Measurements from ENCODE around the gene NCAPD3. TPM values are rescaled to one million over a fixed set of nuclear protein-coding genes. Genes with fewer than 3 reads are reported as not detected.
"Not testable (repeated sequence)": the region's sequence is repeated elsewhere in the genome, so short reads cannot be mapped to it uniquely, and the experiment has no call there.

NCAPD3 gene
- polyA plus RNA-seq, 1 donor = 38.0 TPM

- no peak for DNase-seq
These were observed 84.4 kb downstream of the NCAPD3 start for GRCh38 chr11:134139303-134139872.

- no peak for DNase-seq
These were observed 85.4 kb downstream of the NCAPD3 start for GRCh38 chr11:134138376-134138775.

- DNase-seq = no peak
These were observed 89.6 kb downstream of the NCAPD3 start for GRCh38 chr11:134134167-134134566.

DNA sequence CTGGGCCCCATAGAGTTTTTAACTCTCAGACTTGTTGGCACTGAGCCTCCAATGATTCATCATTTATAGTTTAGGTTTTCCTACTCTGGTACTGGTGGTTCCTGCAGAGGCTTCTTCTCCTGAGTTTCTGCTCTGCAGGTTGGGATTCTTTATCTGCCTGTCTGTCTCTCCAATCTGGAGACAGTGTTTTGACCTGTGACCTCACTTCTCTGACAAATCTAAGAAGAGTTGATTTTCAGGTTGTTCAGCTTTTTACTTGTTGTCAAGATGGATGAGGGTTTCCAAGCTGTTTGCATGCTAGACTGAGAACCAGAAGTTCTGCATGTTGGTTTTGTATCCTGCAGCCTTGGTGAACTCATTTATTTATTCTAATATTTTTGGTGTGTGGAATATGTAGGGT is 91.0 kb downstream of the NCAPD3 start:
- no peak for DNase-seq

DNA sequence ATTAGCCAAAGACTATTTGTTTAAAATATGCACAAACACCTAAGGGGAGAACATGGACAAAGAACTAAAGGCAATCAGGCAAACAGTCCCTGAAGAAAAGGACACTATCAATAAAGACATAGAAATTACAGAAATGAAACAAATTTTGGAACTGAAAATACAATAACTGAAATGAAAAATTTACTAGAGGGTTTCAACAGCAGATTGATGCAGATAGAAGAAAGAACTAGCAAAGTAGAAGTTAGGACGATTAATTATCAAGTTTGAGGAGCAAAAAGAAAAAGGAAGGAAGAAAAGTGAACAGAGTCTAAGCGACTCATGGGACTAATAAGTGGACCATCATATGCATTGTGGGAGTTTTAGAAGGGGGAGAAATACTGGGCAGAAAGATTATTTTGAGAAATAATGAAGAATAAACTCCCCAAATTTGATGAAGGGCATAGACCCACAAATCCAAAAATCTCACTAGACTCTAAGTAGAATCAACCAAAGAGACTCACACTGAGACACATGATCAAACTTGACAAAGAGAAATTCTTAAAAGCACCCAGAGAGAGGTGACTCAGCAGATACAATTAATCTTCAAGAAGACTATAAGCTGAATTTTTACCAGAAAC is 92.0 kb downstream of the NCAPD3 start:
- DNase-seq = no peak

GRCh38 chr11:134126217-134126822 is 97.4 kb downstream of the NCAPD3 start:
- DNase-seq = no peak

GRCh38 chr11:134125507-134125906 is 98.3 kb downstream of the NCAPD3 start:
- no peak for DNase-seq

- DNase-seq = peak; percentile 46
These were observed 98.9 kb downstream of the NCAPD3 start for GRCh38 chr11:134124660-134125451.

DNA sequence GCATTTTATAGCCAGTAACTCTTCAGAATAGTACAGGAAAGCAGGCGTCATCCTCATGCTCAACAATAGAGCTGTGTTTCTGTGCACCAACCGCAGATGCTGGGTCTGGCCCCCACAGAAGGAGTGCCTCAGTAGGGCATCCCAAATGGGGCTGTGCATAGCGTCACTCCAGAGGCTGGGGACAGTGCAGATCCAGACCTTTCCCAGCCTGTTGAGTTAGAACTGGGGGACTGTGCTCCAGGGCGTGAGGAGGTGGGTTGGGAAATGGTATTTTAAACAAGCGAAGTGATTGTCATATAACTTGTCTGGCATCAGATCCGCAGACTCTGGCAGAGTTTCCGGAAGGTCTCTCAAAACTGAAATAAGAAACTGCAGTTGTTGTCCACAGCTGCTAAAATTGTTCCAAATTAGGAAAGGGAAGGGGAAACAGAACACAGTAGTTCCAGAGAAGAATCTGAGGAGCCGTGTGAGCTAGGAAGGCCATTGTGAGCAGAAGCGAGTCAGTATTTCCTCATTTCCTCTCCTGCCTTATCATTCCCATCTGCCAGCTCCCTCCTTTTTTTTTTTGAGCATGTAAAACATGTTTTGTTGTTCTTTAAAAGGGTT is 102.7 kb downstream of the NCAPD3 start:
- no peak for DNase-seq

- peak; percentile 46 for DNase-seq
These were observed 103.5 kb downstream of the NCAPD3 start for GRCh38 chr11:134120143-134120850.

GRCh38 chr11:134119094-134119493 is 104.7 kb downstream of the NCAPD3 start:
- no peak for DNase-seq

GRCh38 chr11:134118006-134118405 is 105.8 kb downstream of the NCAPD3 start:
- DNase-seq = no peak

- no peak for DNase-seq
These were observed 107.6 kb downstream of the NCAPD3 start for GRCh38 chr11:134116210-134116609.

DNA sequence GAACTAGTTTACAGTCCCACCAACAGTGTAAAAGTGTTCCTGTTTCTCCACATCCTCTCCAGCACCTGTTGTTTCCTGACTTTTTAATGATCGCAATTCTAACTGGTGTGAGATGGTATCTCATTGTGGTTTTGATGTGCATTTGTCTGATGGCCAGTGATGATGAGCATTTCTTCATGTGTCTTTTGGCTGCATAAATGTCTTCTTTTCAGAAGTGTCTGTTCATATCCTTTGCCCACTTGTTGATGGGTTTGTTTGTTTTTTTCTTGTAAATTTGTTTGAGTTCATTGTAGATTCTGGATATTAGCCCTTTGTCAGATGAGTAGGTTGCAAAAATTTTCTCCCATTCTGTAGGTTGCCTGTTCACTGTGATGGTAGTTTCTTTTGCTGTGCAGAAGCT is 110.0 kb downstream of the NCAPD3 start:
- not testable (repeated sequence) for DNase-seq

- no peak for DNase-seq
These were observed 113.4 kb downstream of the NCAPD3 start for GRCh38 chr11:134110252-134110815.

Other genes with a start within 250 kb of the NCAPD3 start
- 59.3 TPM for gene JAM3, start 154.9 kb downstream of the NCAPD3 start, polyA plus RNA-seq (ENCODE audit: insufficient read length)
- gene VPS26B, start 704 bp upstream of the NCAPD3 start, polyA plus RNA-seq (ENCODE audit: insufficient read length) = 63.6 TPM
- gene THYN1, start 29.4 kb upstream of the NCAPD3 start, polyA plus RNA-seq (ENCODE audit: insufficient read length) = 74.7 TPM
- 58.4 TPM for gene ACAD8, start 29.6 kb upstream of the NCAPD3 start, polyA plus RNA-seq (ENCODE audit: insufficient read length)
- gene GLB1L3, start 52.4 kb upstream of the NCAPD3 start, polyA plus RNA-seq (ENCODE audit: insufficient read length) = 1.9 TPM
- gene GLB1L2, start 108.0 kb upstream of the NCAPD3 start, polyA plus RNA-seq (ENCODE audit: insufficient read length) = 24.7 TPM
- gene B3GAT1, start 188.3 kb upstream of the NCAPD3 start, polyA plus RNA-seq (ENCODE audit: insufficient read length) = 4.8 TPM

Data from left kidney (tissue), 2 donors.